Peyer's patch (tissue), 4 donors: ENCODE data around the gene FAM174C. TPM values are rescaled to one million over a fixed set of nuclear protein-coding genes. Genes with fewer than 3 reads are reported as not detected.
A peak's percentile ranks its signal among the peaks of the same experiment; 100 is the strongest.

Source experiments
- DNase-seq, 3 donors: peaks; one replicate each; pipeline ENCODE4 v3.0.0-alpha.2; 2017 to 2019
- H3K27ac ChIP-seq, 4 donors: fragments of 200-600 bp; sonication (generic); one replicate each; pipeline ENCODE4 v1.5.1; 2016 to 2019
- H3K27me3 ChIP-seq, 2 donors: fragments of 200-600 bp; sonication (generic); one replicate each; pipeline ENCODE4 v1.5.1; 2019
- H3K36me3 ChIP-seq, 3 donors: fragments of 200-600 bp; sonication (generic); one replicate each; pipeline ENCODE4 v1.5.1; 2016 to 2019
- H3K4me1 ChIP-seq, 4 donors: fragments of 200-600 bp; sonication (generic); one replicate each; pipeline ENCODE4 v1.5.1; 2016 to 2019
- H3K4me3 ChIP-seq, 4 donors: fragments of 200-600 bp; sonication (generic); 1 replicate in 3 of 4; 2 replicates in 1 of 4; pipeline ENCODE4 v1.5.1; 2016 to 2019; ENCODE audit warnings: mild to moderate bottlenecking in 1 of 4
- H3K9me3 ChIP-seq, 4 donors: fragments of 200-600 bp; sonication (generic); one replicate each; pipeline ENCODE4 v1.5.1; 2016 to 2019; ENCODE audit warnings: mild to moderate bottlenecking in 1 of 4
- CTCF ChIP-seq, 6 experiments: fragments of 450-650 bp in 4 of 6; fragments of 200-600 bp in 2 of 6; sonication (generic) in 1 of 6; IDR thresholded peaks; one replicate each; pipeline ENCODE4 v1.5.1; 2017 to 2019; ENCODE audit warnings: antibody characterized with exemption in 6 of 6, mild to moderate bottlenecking in 3 of 6, moderate library complexity in 1 of 6
- POLR2A ChIP-seq, 2 donors: fragments of 450-650 bp; IDR thresholded peaks; one replicate each; pipeline ENCODE4 v1.5.1; 2017; ENCODE audit warnings: antibody characterized with exemption in 2 of 2, mild to moderate bottlenecking in 2 of 2, moderate library complexity in 2 of 2
- total RNA-seq, 4 donors: library from RNA; depleted of rRNA; stranded (reverse); fragments of >200 nt; gene quantifications; one replicate each; pipeline ENCODE4 v1.1.0, GENCODE V29; 2016

The FAM174C gene
- total RNA-seq, 4 donors from 2014 or later, result 39.6 to 87.7 (median 80.0) TPM

- no peaks in the 10 kb centered on the region for H3K36me3 ChIP-seq
- peaks cover 0 to 21% of the 10 kb centered on the region in 2 donors for H3K27me3 ChIP-seq
- TF ChIP-seq POLR2A (IDR thresholded peaks at IDR 0.05) (no peak), CTCF (IDR thresholded peaks at IDR 0.05) (no peak)
- peaks cover 2 to 61% (median 22%) of the 10 kb centered on the region in 4 donors for H3K4me1 ChIP-seq
- H3K27ac ChIP-seq, result no peak overlapping the region
- no peak for DNase-seq
- H3K4me3 ChIP-seq, result no peak overlapping the region
- no peaks in the 10 kb centered on the region for H3K9me3 ChIP-seq
These were observed 39.4 kb upstream of the FAM174C start for GRCh38 chr19:1235625-1236538.

- no peak for DNase-seq
- Histone ChIP-seq H3K36me3 (no peaks in the 10 kb centered on the region), H3K9me3 (no peaks in the 10 kb centered on the region), H3K27ac (no peak overlapping the region), H3K27me3 (peaks cover 0 to 21% of the 10 kb centered on the region in 2 donors), H3K4me3 (peak overlapping the region in 3 of 4 donors; percentile 52 to 61 (median 56)), H3K4me1 (peaks cover 4 to 66% (median 28%) of the 10 kb centered on the region in 4 donors)
- TF ChIP-seq POLR2A (IDR thresholded peaks at IDR 0.05) (no peak), CTCF (IDR thresholded peaks at IDR 0.05) (no peak)
These were observed 38.8 kb upstream of the FAM174C start for GRCh38 chr19:1236576-1236975.

- no peak for TF ChIP-seq CTCF (IDR thresholded peaks at IDR 0.05)
- TF ChIP-seq POLR2A (IDR thresholded peaks at IDR 0.05), result no peak
- DNase-seq, result no peak
- H3K27ac ChIP-seq, result peak overlapping the region in 1 of 4 donors; percentile 38
- peaks cover 4 to 66% (median 30%) of the 10 kb centered on the region in 4 donors for H3K4me1 ChIP-seq
- H3K27me3 ChIP-seq, result peaks cover 0 to 21% of the 10 kb centered on the region in 2 donors
- no peaks in the 10 kb centered on the region for H3K9me3 ChIP-seq
- H3K36me3 ChIP-seq, result no peaks in the 10 kb centered on the region
- peak overlapping the region; percentile 24 to 61 (median 54) for H3K4me3 ChIP-seq
These were observed 38.2 kb upstream of the FAM174C start for GRCh38 chr19:1237027-1237659.

- H3K4me1 ChIP-seq, result peaks cover 4 to 66% (median 36%) of the 10 kb centered on the region in 4 donors
These were observed 37.5 kb upstream of the FAM174C start, which contains the start of gene CBARP for GRCh38 chr19:1237754-1238368. Gene CBARP (minus strand): TSS chr19:1238005. CDS start chr19:1236100, 1,905 bp downstream.

GRCh38 chr19:1238369-1239303, 36.7 kb upstream of the FAM174C start:
- H3K4me3 ChIP-seq, result peak overlapping the region in 3 of 4 donors; percentile 52 to 61 (median 56)
- peaks cover 0 to 3% (median 0%) of the 10 kb centered on the region in 3 donors for H3K36me3 ChIP-seq
- no peaks in the 10 kb centered on the region for H3K9me3 ChIP-seq
- H3K27me3 ChIP-seq, result peaks cover 0 to 21% of the 10 kb centered on the region in 2 donors
- no peak for DNase-seq
- TF ChIP-seq POLR2A (IDR thresholded peaks at IDR 0.05), result no peak
- TF ChIP-seq CTCF (IDR thresholded peaks at IDR 0.05), result no peak
- peak overlapping the region in 2 of 4 donors; percentile 31 to 85 for H3K27ac ChIP-seq
- H3K4me1 ChIP-seq, result peaks cover 4 to 66% (median 40%) of the 10 kb centered on the region in 4 donors

More at GRCh38 chr19:1237754-1238368, 37.5 kb upstream of the FAM174C start, which contains the start of gene CBARP:
- DNase-seq, result peak in 1 of 3 donors; percentile 54
- H3K27ac ChIP-seq, result peak within 1 kb of the TSS in 2 of 4 donors; percentile 22 to 38
- H3K27me3 ChIP-seq, result peaks cover 0 to 21% of the 10 kb centered on the region in 2 donors
- H3K9me3 ChIP-seq, result no peaks in the 10 kb centered on the region
- peak within 1 kb of the TSS; percentile 24 to 61 (median 54) for H3K4me3 ChIP-seq
- TF ChIP-seq POLR2A (IDR thresholded peaks at IDR 0.05), result no peak
- H3K36me3 ChIP-seq, result no peaks in the 10 kb centered on the region
